Osteoblast (primary cell): ENCODE measurements around the gene AGTRAP. TPM values are rescaled to one million over a fixed set of nuclear protein-coding genes. Genes with fewer than 3 reads are reported as not detected.

Source experiments
- DNase-seq: peaks from one replicate; pipeline ENCODE4 v3.0.0; 2011; ENCODE audit warnings: low spot score, mixed read lengths; ENCODE audit not compliant: insufficient read length; ENCODE audit errors: missing footprints
- H2AFZ ChIP-seq: 2 replicates; pipeline ENCODE4 v1.6.0; 2011; ENCODE audit warnings: mild to moderate bottlenecking, low read length
- H3K27ac ChIP-seq: 2 replicates; pipeline ENCODE4 v1.5.1; 2011; ENCODE audit warnings: mild to moderate bottlenecking, low read depth, low read length, moderate library complexity
- H3K27me3 ChIP-seq: 2 replicates; pipeline ENCODE4 v1.6.0; 2012; ENCODE audit warnings: mild to moderate bottlenecking, control low read depth, inconsistent platforms, low read length, moderate library complexity; ENCODE audit not compliant: insufficient read depth
- H3K36me3 ChIP-seq: 2 replicates; pipeline ENCODE4 v1.5.1; 2011; ENCODE audit warnings: mild to moderate bottlenecking, low read length, control low read depth, moderate library complexity; ENCODE audit not compliant: insufficient read depth
- H3K4me1 ChIP-seq: 2 replicates; pipeline ENCODE4 v1.5.1; 2011; ENCODE audit warnings: mild to moderate bottlenecking, low read length, control low read depth, moderate library complexity; ENCODE audit not compliant: insufficient read depth
- H3K4me2 ChIP-seq: 2 replicates; pipeline ENCODE4 v1.6.0; 2011; ENCODE audit warnings: mild to moderate bottlenecking, low read length; ENCODE audit not compliant: insufficient read depth
- H3K4me3 ChIP-seq: fragments of 200-600 bp; sonication (generic); 3 replicates; pipeline ENCODE4 v1.5.1; 2012; ENCODE audit warnings: mild to moderate bottlenecking, low read length, inconsistent platforms; ENCODE audit not compliant: insufficient read depth
- H3K79me2 ChIP-seq: 2 replicates; pipeline ENCODE4 v1.6.0; 2012; ENCODE audit warnings: mild to moderate bottlenecking, low read length, control low read depth, inconsistent platforms; ENCODE audit not compliant: insufficient read depth
- H3K9me3 ChIP-seq: 2 replicates; pipeline ENCODE4 v1.5.1; 2011; ENCODE audit warnings: low read depth, low read length, control low read depth
- H4K20me1 ChIP-seq: 2 replicates; pipeline ENCODE4 v1.6.0; 2012; ENCODE audit warnings: mild to moderate bottlenecking, low read length, control low read depth; ENCODE audit not compliant: insufficient read depth
- total RNA-seq: library from RNA; depleted of rRNA; stranded (reverse); fragments of >200 nt; gene quantifications from 2 replicates; pipeline ENCODE4 v1.2.3, GENCODE V29; 2012
- TF ChIP-seq, protein P1 (sequence below): IDR thresholded peaks from 2 replicates; pipeline ENCODE4 v1.5.1; 2011; ENCODE audit warnings: mild to moderate bottlenecking, low read depth, low read length, moderate library complexity; ENCODE audit errors: extremely low read depth

Gene AGTRAP
- total RNA-seq, 1 donor = 56.5 TPM

DNA sequence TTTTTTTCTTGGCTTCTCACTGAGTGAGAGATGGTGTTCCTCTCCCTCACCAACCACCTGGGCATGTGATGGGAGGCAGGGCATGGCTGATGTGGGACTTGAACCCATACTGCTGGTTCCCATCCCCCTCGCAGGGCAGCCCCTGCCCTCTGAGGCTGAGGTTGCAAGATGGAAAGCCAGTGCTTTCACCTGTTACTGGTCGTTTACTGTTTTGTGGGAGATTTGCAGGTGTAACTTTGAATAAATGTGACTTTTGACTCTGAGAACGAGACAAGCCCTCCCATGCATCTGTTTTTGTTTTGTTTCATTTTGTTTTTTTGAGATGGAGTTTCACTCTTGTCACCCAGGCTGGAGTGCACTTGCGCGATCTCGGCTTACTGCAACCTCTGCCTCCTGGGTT lies 47.6 kb downstream of the AGTRAP start:
- no peak for DNase-seq
- no peak overlapping the region for H3K27ac ChIP-seq
- TF ChIP-seq, protein P1, sequence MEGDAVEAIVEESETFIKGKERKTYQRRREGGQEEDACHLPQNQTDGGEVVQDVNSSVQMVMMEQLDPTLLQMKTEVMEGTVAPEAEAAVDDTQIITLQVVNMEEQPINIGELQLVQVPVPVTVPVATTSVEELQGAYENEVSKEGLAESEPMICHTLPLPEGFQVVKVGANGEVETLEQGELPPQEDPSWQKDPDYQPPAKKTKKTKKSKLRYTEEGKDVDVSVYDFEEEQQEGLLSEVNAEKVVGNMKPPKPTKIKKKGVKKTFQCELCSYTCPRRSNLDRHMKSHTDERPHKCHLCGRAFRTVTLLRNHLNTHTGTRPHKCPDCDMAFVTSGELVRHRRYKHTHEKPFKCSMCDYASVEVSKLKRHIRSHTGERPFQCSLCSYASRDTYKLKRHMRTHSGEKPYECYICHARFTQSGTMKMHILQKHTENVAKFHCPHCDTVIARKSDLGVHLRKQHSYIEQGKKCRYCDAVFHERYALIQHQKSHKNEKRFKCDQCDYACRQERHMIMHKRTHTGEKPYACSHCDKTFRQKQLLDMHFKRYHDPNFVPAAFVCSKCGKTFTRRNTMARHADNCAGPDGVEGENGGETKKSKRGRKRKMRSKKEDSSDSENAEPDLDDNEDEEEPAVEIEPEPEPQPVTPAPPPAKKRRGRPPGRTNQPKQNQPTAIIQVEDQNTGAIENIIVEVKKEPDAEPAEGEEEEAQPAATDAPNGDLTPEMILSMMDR = no peak
- no peaks in the 10 kb centered on the region for H3K79me2 ChIP-seq
- H2AFZ ChIP-seq = no peak overlapping the region
- H3K9me3 ChIP-seq = no peaks in the 10 kb centered on the region
- no peak overlapping the region for H3K4me3 ChIP-seq
- no peaks in the 10 kb centered on the region for H3K27me3 ChIP-seq
- no peaks in the 10 kb centered on the region for H3K36me3 ChIP-seq
- H3K4me1 ChIP-seq = peaks cover 12% of the 10 kb centered on the region
- no peaks in the 10 kb centered on the region for H4K20me1 ChIP-seq
- no peak overlapping the region for H3K4me2 ChIP-seq

DNA sequence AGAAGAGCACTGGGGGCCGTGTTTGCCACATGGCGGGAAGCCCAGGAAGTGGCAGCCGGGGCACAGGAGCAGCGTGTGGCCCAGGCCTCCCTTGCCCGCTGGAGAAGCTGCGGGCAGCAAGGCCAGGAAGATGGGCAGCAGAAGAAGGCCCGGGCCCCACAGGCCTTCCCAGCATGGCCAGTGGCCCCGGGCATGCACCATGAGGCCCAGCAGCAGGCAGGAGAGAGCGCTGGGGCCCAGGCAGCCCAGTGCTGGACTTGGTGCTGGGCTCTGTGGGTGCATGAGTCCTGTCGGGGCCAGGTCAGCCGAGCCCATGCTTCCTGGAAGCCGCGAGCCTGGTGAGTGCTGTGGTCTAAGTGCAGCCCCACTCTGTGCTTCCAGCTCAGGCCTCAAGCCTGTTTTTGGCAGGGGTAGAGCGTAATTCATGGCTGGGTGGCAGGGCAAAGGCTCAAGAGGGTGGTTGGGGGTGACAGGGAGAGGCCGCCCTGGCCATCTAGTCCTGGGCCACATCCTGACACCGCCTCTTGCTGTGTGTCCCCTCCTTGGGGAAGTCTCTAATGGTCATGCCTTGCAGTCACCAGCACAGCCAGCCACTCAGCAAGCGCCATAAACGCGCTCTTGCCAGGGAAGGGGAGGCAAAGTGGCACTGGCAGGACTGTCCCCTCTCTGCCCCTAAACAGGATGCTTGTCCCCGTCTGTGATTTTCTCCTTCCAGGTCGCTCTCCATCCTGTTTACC lies 48.5 kb downstream of the AGTRAP start:
- DNase-seq = peak; percentile 76
- H3K79me2 ChIP-seq = no peaks in the 10 kb centered on the region
- peak overlapping the region; percentile 61 for H3K4me2 ChIP-seq
- H3K9me3 ChIP-seq = no peaks in the 10 kb centered on the region
- no peaks in the 10 kb centered on the region for H3K27me3 ChIP-seq
- TF ChIP-seq, protein P1 = no peak
- no peaks in the 10 kb centered on the region for H4K20me1 ChIP-seq
- peaks cover 1% of the 10 kb centered on the region for H3K36me3 ChIP-seq
- no peak overlapping the region for H3K27ac ChIP-seq
- peaks cover 12% of the 10 kb centered on the region for H3K4me1 ChIP-seq
- H3K4me3 ChIP-seq = no peak overlapping the region
- H2AFZ ChIP-seq = peak overlapping the region; percentile 42

DNA sequence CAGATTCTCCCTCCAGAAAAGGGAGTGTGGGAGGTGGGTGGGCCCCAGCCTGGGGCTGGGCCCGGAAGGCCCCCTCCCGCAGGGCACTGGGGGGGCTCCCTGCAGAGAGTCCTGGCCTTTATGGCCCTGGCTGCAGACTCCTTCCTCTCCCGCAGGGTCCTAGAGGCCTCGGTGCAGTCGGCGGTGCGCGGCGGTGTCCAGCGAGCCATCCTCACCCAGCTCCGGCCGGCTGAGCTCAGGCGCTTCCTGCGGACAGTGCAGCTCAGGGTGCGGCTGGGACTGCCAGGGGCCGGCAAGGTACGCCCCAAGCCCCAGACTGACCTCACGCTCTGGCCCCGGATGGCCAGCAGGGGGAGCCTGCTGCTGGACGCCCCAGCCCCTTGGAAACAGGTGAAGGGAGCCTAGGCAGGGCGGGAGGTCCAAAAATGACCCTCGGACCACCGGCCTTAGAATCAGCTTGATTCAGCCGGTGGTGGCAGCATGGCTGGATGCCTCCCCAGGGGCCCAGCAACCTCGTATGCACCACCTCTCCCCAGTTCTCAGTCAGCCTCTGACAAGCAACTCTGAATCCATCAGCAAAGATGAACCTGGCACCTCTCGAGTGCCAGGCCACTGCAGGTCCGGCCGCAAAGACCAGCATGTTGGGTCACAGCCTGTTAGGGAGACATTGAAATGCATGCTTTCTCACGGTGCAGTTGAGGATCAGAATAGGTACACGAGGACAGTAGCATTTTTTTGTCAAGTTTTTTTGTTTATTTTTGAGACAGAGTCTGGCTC lies 49.2 kb downstream of the AGTRAP start:
- Histone ChIP-seq H3K27ac (no peak overlapping the region), H2AFZ (peak overlapping the region; percentile 42), H3K4me2 (peak overlapping the region; percentile 61), H3K36me3 (peaks cover 4% of the 10 kb centered on the region), H3K79me2 (no peaks in the 10 kb centered on the region), H3K4me3 (peak overlapping the region; percentile 48), H3K9me3 (no peaks in the 10 kb centered on the region), H3K4me1 (peaks cover 12% of the 10 kb centered on the region), H4K20me1 (no peaks in the 10 kb centered on the region), H3K27me3 (no peaks in the 10 kb centered on the region)
- TF ChIP-seq, protein P1 = peak; percentile 76
- DNase-seq = peak; percentile 95

DNA sequence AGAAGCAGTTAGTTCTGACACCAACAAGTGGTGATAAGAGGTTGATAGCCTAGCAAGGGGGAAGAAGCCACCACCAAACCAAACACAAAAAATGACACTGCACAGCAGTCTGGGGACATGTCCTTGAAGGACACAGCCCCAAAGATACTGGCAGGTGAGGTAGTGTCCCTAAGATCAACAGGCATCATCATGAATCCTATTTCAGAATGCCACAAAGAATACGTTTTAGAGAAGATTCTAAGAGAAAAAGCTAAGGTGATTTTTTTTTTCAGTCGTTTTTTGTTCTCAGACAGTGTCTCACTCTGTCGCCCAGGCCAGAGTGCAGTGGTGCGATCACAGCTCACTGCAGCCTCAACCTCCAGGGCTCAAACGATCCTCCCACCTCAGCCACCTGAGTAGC lies 50.2 kb downstream of the AGTRAP start:
- DNase-seq = no peak
- Histone ChIP-seq H3K4me2 (no peak overlapping the region), H3K36me3 (peaks cover 4% of the 10 kb centered on the region), H3K79me2 (no peaks in the 10 kb centered on the region), H3K4me1 (peaks cover 22% of the 10 kb centered on the region), H3K4me3 (no peak overlapping the region), H3K9me3 (no peaks in the 10 kb centered on the region), H3K27ac (no peak overlapping the region), H4K20me1 (no peaks in the 10 kb centered on the region), H2AFZ (no peak overlapping the region), H3K27me3 (no peaks in the 10 kb centered on the region)
- TF ChIP-seq, protein P1 = no peak
